ENCODE data around the gene TUT1.

TUT1 gene

GRCh38 chr11:62559204-62559603 is 32.1 kb downstream of the TUT1 start:
- TF ChIP-seq CTCF (IDR thresholded peaks at IDR 0.05) = no peak
- Histone ChIP-seq H3K9me3 (no peaks in the 10 kb centered on the region), H3K4me1 (ENCODE audit: control insufficient read depth in 1 of 2, insufficient read depth in 1 of 2, low read depth in 1 of 2, low read length in 1 of 2) (peaks cover 13 to 14% of the 10 kb centered on the region in 2 experiments), H3K36me3 (peaks cover 72% of the 10 kb centered on the region), H3K4me3 (ENCODE audit: low read depth in 1 of 2, low read length in 1 of 2) (no peak overlapping the region), H3K27ac (no peak overlapping the region), H3K27me3 (peaks cover under 1% of the 10 kb centered on the region)

- H3K9me3 ChIP-seq = no peaks in the 10 kb centered on the region
- H3K4me3 ChIP-seq (ENCODE audit: low read depth in 1 of 2, low read length in 1 of 2) = no peak overlapping the region
- no peak overlapping the region for H3K27ac ChIP-seq
- peaks cover 6% of the 10 kb centered on the region for H3K27me3 ChIP-seq
- H3K4me1 ChIP-seq (ENCODE audit: control insufficient read depth in 1 of 2, insufficient read depth in 1 of 2, low read depth in 1 of 2, low read length in 1 of 2) = peaks cover 13 to 14% of the 10 kb centered on the region in 2 experiments
- H3K36me3 ChIP-seq = peaks cover 66% of the 10 kb centered on the region
- TF ChIP-seq CTCF (IDR thresholded peaks at IDR 0.05) = no peak
These were observed 32.7 kb downstream of the TUT1 start for GRCh38 chr11:62558669-62559068.

GRCh38 chr11:62556875-62557631 is 34.3 kb downstream of the TUT1 start:
- H3K27me3 ChIP-seq = peaks cover 22% of the 10 kb centered on the region
- H3K27ac ChIP-seq = no peak overlapping the region
- no peak overlapping the region for H3K4me3 ChIP-seq (ENCODE audit: low read depth in 1 of 2, low read length in 1 of 2)
- no peak for TF ChIP-seq CTCF (IDR thresholded peaks at IDR 0.05)
- no peaks in the 10 kb centered on the region for H3K9me3 ChIP-seq
- H3K36me3 ChIP-seq = peaks cover 50% of the 10 kb centered on the region
- peaks cover 13 to 14% of the 10 kb centered on the region in 2 experiments for H3K4me1 ChIP-seq (ENCODE audit: control insufficient read depth in 1 of 2, insufficient read depth in 1 of 2, low read depth in 1 of 2, low read length in 1 of 2)

GRCh38 chr11:62556108-62556874 is 35.0 kb downstream of the TUT1 start:
- H3K36me3 ChIP-seq = peaks cover 45% of the 10 kb centered on the region
- H3K27me3 ChIP-seq = peaks cover 29% of the 10 kb centered on the region
- TF ChIP-seq CTCF (IDR thresholded peaks at IDR 0.05) = no peak
- H3K9me3 ChIP-seq = no peaks in the 10 kb centered on the region
- H3K4me3 ChIP-seq (ENCODE audit: low read depth in 1 of 2, low read length in 1 of 2) = no peak overlapping the region
- H3K4me1 ChIP-seq (ENCODE audit: control insufficient read depth in 1 of 2, insufficient read depth in 1 of 2, low read depth in 1 of 2, low read length in 1 of 2) = peaks cover 13 to 14% of the 10 kb centered on the region in 2 experiments
- no peak overlapping the region for H3K27ac ChIP-seq

GRCh38 chr11:62555464-62556107 is 35.7 kb downstream of the TUT1 start:
- no peak for TF ChIP-seq CTCF (IDR thresholded peaks at IDR 0.05)
- no peak overlapping the region for H3K4me3 ChIP-seq (ENCODE audit: low read depth in 1 of 2, low read length in 1 of 2)
- H3K36me3 ChIP-seq = peaks cover 39% of the 10 kb centered on the region
- H3K4me1 ChIP-seq (ENCODE audit: control insufficient read depth in 1 of 2, insufficient read depth in 1 of 2, low read depth in 1 of 2, low read length in 1 of 2) = peaks cover 13 to 14% of the 10 kb centered on the region in 2 experiments
- H3K27ac ChIP-seq = no peak overlapping the region
- peaks cover 36% of the 10 kb centered on the region for H3K27me3 ChIP-seq
- H3K9me3 ChIP-seq = no peaks in the 10 kb centered on the region

All from neutrophil (primary cell).